Ecto neural progenitor cell (in vitro differentiated cells): ENCODE data around the gene DSCAM.

Experiments
- DNase-seq: peaks from one replicate; pipeline ENCODE4 v3.0.0-alpha.2; 2018; ENCODE audit warnings: low spot score

DSCAM gene

GRCh38 chr21:40770435-40771055 is 76.4 kb downstream of the DSCAM start:
- no peak for DNase-seq

DNA sequence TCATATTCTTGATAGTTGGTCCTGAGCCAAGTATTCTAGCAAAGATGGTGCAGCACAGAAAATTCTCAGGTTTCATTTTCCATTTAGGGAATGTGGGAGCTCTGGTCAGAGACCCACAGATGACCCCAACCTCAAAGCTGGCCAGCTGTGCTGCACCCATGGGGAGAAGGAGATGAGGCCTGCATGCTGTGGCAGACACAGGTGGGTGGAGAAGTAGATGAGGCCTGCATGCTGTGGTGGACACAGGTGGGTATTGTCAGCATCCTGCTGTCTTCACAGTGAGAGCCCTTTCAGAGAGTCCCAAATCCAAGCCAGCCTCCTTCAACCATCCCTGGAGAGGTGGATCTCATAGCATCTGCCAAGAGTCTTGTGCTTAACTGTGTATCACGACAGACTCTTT is 77.7 kb downstream of the DSCAM start:
- DNase-seq = no peak

GRCh38 chr21:40768056-40768455 is 78.9 kb downstream of the DSCAM start:
- DNase-seq = no peak

DNA sequence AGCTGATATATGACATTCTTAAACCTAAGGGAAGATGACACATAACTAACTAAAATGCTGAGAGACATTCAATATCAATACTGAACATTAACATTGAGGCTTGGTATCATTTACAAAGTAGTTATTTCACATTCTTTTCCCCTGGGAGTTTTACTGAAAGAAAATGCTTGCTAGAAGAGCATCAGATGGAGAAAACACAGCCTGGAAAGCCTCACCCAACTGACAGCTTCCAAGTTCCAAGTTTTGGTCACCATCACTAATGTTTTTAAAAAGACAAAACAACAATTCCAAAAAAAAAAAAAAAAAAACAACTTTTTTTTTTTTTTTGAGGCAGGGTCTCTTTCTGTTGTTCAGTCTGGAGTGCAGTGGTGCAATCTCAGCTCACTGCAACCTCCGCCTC is 80.6 kb downstream of the DSCAM start:
- no peak for DNase-seq

- DNase-seq = no peak
Measured at GRCh38 chr21:40765811-40766210, 81.1 kb downstream of the DSCAM start.

DNA sequence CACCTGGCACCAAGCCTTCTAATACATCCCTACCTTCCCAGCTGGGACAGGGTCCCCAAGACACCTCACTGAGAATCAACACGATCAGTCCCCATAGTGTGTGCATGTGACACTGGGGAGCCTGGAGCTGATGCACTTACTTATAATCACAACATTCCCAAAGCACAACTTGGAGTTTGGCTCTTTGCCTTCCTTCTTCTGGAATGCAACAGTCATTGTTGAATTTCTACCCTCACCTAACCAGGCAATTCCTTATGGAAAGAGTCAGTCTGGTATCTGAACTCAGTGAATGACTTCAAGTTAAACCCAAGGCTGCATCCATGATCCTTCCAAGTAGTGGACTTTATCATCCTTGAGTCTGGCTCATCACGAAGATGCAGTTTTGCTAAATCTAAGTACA is 86.1 kb downstream of the DSCAM start:
- no peak for DNase-seq

GRCh38 chr21:40759061-40759460 is 87.9 kb downstream of the DSCAM start:
- no peak for DNase-seq

GRCh38 chr21:40757366-40757765 is 89.6 kb downstream of the DSCAM start:
- no peak for DNase-seq

DNA sequence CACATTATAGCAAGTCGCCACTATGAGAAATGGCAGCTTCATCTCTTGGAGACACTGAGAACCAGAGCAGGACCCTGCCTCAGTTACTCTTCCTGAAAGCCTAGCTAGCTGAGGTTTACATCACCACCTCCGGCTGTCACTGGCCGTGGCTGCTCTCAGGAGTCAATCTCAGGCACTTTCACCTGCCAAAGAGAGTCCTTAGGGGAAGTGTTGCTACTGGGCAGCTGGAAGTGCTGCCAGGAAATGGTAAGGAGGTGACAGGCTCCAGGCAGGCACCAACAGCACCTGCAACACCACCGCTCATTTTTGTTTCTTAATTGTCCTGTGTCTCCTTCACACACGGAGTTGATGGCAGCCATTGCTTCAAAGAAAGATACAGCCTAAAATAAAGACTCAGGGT is 92.5 kb downstream of the DSCAM start:
- DNase-seq = no peak

- no peak for DNase-seq
Measured at GRCh38 chr21:40753756-40754155, 93.2 kb downstream of the DSCAM start.

DNA sequence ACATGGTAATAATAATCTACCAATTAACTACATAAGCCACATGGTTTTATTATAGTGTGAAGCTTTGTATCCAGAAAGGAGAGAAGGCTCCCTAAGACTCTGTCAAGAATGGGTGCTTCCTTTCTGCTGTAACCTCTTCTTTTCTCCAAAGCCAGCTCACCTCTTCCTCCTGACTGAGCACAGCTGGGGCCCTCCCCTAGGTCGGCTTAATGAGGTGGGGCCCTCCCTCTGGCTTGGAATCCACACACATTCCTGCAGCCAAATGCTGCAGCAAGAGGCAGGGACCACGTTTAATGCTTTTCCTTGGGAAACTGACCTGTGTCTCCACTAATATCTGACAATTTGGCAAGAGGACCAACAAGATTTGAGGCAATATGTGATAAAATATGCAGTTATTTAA is 94.8 kb downstream of the DSCAM start:
- peak; percentile 56 for DNase-seq

- no peak for DNase-seq
Measured at GRCh38 chr21:40751221-40751620, 95.7 kb downstream of the DSCAM start.

DNA sequence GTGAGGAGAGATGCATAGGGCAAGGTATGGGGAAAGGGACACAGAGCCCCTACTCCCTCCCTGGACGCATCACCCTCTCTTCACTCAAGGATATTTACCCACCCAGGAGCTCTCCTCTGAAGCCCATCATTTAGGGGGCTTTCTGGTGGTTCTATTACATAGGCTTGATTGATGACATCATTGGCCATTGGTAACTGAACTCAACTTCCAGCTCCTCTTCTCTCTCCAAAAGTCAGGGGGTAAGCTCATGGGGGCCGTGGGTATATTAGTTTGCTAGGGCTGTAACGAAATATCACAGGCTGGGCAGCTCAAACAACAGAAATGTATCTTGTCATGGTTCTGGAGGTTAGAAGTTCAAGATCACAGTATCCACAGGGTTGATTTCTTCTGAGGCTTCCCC is 110.8 kb downstream of the DSCAM start:
- DNase-seq = no peak

- no peak for DNase-seq
Measured at GRCh38 chr21:40733024-40733397, 113.9 kb downstream of the DSCAM start.

DNA sequence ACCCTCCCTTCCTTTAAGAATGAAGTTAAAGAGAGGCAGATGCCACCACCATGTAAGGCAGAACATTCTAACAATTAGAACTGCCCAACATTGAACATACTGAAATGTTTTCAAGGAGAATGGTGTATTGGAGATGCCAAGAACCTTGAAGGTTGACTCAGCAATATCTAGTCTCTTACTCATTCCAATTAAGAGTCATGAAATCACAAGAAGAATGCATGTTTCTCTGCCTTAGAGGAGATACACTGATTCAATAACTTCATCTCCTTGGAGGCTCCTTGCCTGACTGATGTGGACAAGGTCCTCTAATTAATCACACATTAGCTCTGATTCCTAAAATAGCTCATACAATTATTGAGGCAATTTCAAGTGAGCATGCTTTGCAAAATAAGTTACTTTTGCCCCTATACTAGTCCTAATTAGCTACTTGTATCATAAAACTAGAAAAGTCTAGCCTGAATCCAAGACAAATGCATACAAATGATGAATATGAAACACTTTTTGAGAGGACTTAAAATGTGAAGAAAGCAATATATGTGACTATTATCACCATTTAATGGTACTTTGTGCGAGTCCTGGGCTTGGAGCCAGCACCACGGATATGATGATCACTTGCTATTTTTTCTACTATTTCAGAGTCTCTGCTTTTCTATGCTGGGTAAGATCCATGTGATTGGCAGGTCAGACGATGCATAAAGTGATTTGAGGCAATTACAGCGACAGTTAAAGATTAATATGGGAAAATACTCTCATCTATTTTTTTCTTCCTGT is 114.5 kb downstream of the DSCAM start:
- DNase-seq = no peak

GRCh38 chr21:40731206-40731605 is 115.8 kb downstream of the DSCAM start:
- no peak for DNase-seq

DNA sequence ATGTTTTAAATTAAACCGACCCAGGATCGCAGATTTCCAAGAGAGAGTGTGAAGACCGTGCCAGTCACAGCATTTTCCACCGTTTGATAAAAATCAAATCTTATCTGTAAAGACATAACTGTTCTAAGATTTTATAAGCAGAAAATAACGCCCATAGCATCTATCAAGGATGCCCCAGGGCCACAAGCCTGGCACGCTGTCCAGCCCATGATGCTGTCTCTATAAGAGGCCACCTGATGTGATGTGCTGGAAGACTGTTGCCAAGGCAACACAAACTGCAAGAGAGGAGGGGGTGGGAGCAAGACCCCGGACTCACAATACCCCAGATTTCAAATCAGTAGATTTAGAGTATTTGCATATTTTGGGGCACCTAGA is 116.5 kb downstream of the DSCAM start:
- no peak for DNase-seq

DNA sequence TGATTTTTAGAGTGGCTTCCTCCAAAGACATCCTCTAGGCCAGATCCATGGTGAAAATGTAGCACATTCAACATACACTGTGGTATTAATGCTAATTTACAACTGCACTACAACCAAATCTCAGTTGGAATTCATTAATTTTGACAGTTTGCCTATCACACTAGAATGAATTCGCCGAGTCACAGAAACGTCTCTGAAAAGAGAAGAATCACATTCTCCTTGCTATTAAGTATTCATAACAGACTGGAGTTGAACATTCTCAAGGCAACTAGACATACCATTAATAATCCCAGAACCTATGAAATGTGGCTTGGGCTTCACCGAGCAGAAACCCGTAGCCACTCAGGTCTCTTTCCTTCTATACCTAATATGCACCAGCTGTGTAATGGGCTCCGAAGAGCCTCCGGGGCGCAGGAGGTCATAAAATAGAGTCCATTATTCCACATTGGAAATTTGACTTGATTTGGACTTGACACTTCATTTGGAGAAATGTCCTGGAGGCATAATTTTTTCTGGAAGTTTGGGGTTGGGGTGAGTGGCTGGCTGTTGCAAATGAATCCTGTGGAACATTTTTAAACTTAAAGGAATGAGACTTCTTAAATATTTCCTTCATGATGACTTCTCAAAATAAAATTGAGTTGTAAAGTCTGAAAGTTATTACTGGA is 117.1 kb downstream of the DSCAM start:
- no peak for DNase-seq

- no peak for DNase-seq
Measured at GRCh38 chr21:40723966-40724365, 123.0 kb downstream of the DSCAM start.

- no peak for DNase-seq
Measured at GRCh38 chr21:40723317-40723716, 123.6 kb downstream of the DSCAM start.

DNA sequence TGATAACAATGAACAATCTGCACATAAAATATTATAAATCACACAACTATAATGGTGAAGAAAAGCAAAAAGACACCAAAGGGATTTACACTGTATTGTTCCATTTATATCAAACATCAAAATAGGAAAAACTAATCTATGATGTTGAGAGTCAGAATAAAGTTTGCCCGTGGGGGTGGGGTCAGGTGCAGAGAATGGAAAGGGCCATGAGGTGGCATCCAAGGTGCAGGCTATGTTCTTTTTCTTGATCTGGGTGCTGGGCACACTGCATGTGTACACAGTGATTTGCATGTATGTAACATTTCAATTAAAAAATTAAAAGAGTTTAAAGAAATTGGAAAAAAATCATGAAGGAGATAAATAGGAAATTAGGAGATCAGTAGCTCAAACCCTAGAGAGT is 127.3 kb downstream of the DSCAM start:
- DNase-seq = no peak

DNA sequence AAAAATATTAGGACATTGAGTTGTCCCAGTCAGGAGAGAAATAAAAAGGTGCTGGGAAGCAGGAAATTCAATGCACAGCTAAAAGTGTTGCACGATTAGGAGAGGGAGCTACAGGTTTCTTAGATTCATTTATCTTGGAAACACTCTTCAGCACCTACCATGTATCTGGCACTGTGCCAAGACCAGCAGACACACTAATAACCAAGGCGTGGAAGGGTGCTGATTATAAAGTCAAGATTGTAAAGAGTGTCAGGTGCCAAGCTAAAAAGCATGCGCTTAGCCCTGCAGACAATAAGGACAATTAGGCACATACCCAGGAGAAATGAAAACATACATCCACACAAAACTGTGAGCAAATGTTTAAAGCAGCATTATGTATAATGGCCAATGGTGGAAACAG is 129.9 kb downstream of the DSCAM start:
- no peak for DNase-seq

DNA sequence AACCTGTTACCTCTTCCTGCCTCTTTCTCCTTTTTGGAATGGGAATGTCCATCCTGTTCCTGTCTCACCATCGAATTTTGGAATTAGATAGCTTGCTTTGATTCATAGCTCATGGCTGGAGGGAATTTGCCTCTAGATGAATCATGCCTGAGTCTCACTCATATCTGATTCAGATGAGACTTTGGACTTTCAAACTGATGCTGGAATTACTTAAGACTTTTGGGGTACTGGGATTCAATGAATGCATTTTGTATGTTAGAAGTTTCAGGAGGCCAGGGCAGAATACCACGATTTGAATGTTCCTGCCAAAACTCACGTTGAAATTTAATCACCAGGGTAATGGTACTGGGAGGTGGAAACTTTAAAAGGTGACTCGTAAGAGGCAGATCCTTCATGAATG is 132.4 kb downstream of the DSCAM start:
- DNase-seq = no peak
